Thoracic aorta (tissue), 2 donors: ENCODE data around the gene CGGBP1. TPM values are rescaled to one million over a fixed set of nuclear protein-coding genes. Genes with fewer than 3 reads are reported as not detected.

Experiments
- ATAC-seq: fragments of 150-250 bp; one replicate; pipeline ENCODE4 v1.8.0; 2017; ENCODE audit warnings: low read depth; ENCODE audit not compliant: insufficient number of reproducible peaks, low FRiP score
- DNase-seq: peaks from one replicate; pipeline ENCODE4 v3.0.0-alpha.2; 2020; ENCODE audit warnings: low spot score
- H3K27ac ChIP-seq, 2 donors: fragments of 200-600 bp; sonication (generic); 1 replicate in 1 of 2; 2 replicates in 1 of 2; pipeline ENCODE4 v1.5.1; 2016; ENCODE audit warnings: mild to moderate bottlenecking in 2 of 2, moderate library complexity in 2 of 2
- H3K27me3 ChIP-seq: fragments of 200-600 bp; sonication (generic); replicated peaks from 2 replicates; pipeline ENCODE4 v1.6.0; 2016; ENCODE audit warnings: mild to moderate bottlenecking; ENCODE audit not compliant: insufficient read depth
- H3K36me3 ChIP-seq: fragments of 200-600 bp; sonication (generic); one replicate; pipeline ENCODE4 v1.5.1; 2016
- H3K4me1 ChIP-seq, 2 donors: fragments of 200-600 bp; sonication (generic); 1 replicate in 1 of 2; 2 replicates in 1 of 2; pipeline versions ENCODE4 v1.5.1 to v1.6.0; 2016; ENCODE audit warnings: low read depth in 2 of 2, mild to moderate bottlenecking in 1 of 2; ENCODE audit not compliant: control insufficient read depth in 1 of 2
- H3K4me3 ChIP-seq: fragments of 200-600 bp; sonication (generic); 2 replicates; pipeline ENCODE4 v1.5.1; 2016; ENCODE audit warnings: mild to moderate bottlenecking
- H3K9me3 ChIP-seq: fragments of 200-600 bp; sonication (generic); 2 replicates; pipeline ENCODE4 v1.5.1; 2016
- total RNA-seq, 2 donors: library from RNA; depleted of rRNA; stranded (reverse); fragments of >200 nt; gene quantifications; one replicate each; pipeline versions ENCODE4 v1.1.0 to v1.2.3, GENCODE V29; 2016
- TF ChIP-seq, protein P1 (sequence below): fragments of 200-600 bp; sonication (generic); IDR thresholded peaks from one replicate; pipeline ENCODE4 v1.5.1; 2019; ENCODE audit warnings: antibody characterized with exemption

The CGGBP1 gene
- total RNA-seq, 2 donors from 2014 or later: 52.7 to 83.8 TPM

DNA sequence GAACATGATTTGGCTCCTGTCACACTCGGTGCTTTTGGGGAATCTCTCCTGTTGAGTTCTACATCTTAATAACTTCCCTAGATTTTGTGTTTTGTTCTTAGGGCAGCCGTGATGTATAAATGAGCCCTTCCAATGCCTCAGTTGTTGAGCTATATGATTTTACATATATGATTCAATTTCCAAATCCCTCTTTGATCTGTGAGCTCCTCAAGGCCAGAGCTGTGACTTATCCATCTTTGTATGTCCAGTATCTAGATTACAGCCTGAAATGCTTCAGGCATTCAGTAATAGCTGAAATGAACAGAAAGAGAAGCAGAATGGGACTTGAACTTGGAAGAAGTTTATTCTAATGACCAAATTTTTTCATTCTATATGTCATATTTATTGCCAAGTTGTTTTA is 26.6 kb downstream of the CGGBP1 start:
- Histone ChIP-seq H3K27ac (peak overlapping the region; percentile 65 to 79), H3K4me1 (peaks cover 9 to 21% of the 10 kb centered on the region in 2 donors), H3K36me3 (no peaks in the 10 kb centered on the region), H3K4me3 (peak overlapping the region; percentile 72), H3K27me3 (no peaks in the 10 kb centered on the region), H3K9me3 (no peaks in the 10 kb centered on the region)
- TF ChIP-seq, protein P1, sequence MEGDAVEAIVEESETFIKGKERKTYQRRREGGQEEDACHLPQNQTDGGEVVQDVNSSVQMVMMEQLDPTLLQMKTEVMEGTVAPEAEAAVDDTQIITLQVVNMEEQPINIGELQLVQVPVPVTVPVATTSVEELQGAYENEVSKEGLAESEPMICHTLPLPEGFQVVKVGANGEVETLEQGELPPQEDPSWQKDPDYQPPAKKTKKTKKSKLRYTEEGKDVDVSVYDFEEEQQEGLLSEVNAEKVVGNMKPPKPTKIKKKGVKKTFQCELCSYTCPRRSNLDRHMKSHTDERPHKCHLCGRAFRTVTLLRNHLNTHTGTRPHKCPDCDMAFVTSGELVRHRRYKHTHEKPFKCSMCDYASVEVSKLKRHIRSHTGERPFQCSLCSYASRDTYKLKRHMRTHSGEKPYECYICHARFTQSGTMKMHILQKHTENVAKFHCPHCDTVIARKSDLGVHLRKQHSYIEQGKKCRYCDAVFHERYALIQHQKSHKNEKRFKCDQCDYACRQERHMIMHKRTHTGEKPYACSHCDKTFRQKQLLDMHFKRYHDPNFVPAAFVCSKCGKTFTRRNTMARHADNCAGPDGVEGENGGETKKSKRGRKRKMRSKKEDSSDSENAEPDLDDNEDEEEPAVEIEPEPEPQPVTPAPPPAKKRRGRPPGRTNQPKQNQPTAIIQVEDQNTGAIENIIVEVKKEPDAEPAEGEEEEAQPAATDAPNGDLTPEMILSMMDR: no peak
- ATAC-seq (no peak), DNase-seq (no peak)

DNA sequence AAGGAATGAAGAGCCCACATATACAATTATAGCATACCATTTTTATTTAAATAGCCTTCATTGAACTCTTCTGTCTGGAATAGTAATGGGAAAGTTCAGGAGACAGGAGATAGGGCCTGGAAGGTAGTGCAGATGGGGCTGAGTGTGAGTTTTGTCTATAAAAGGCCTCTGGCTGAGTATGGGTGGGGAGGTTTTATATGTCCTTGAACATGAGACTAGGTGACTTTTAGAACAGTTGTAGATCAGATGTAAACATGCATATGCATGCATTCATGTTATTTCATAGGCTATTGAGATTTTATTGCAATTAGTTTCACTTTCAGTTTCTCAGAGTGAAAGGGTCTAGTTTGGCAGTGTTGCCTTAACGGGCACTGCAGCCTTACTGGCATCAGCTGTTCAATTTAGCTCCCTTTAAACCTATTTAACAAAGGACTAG is 27.1 kb downstream of the CGGBP1 start:
- DNase-seq (no peak), ATAC-seq (no peak)
- peak overlapping the region; percentile 72 for H3K4me3 ChIP-seq
- no peaks in the 10 kb centered on the region for H3K27me3 ChIP-seq
- peaks cover 9 to 21% of the 10 kb centered on the region in 2 donors for H3K4me1 ChIP-seq
- H3K36me3 ChIP-seq: no peaks in the 10 kb centered on the region
- peak overlapping the region; percentile 65 to 79 for H3K27ac ChIP-seq
- no peaks in the 10 kb centered on the region for H3K9me3 ChIP-seq
- TF ChIP-seq, protein P1: no peak

DNA sequence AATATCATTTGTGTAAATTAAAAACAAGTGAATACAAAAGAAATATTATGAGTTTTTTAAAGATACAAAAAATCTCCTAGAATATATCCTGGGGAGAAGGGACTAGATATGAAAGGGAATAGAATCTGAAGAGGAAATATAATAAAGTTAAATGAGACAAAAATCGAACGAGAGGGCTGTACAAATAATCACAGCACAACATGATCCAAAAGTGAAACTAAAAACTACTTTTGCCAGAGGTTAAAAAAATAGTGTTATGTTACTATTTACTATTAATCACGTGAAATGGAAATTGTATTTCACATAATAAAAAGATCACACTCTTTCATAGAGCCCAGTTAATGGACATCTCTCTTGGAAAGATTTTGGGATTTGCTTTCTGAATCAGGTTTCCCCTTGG is 28.6 kb downstream of the CGGBP1 start:
- no peak overlapping the region for H3K27ac ChIP-seq
- H3K4me3 ChIP-seq: peak overlapping the region; percentile 54
- peaks cover 9 to 21% of the 10 kb centered on the region in 2 donors for H3K4me1 ChIP-seq
- ATAC-seq (no peak), DNase-seq (no peak)
- no peaks in the 10 kb centered on the region for H3K36me3 ChIP-seq
- H3K9me3 ChIP-seq: no peaks in the 10 kb centered on the region
- H3K27me3 ChIP-seq: no peaks in the 10 kb centered on the region
- TF ChIP-seq, protein P1: no peak

DNA sequence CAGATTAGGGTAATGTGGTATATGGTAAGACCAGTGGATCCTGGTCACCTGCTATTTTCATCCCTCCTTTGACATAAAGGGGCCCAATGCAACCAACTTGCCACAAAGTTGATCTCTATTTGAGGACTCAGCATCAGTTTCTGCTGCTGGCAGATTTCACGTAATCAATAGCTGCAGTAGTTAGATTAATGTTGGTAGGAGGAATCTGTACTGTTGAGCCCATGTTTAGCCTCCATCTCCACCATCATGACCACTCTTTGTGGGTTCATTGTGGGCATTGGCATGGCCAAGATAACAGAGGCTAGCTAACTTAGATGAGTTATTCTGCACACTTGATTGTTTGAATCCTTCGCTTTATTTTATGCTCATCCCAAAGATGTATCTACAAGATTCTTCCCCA is 29.9 kb downstream of the CGGBP1 start:
- no peak for DNase-seq
- peaks cover 9 to 15% of the 10 kb centered on the region in 2 donors for H3K4me1 ChIP-seq
- no peak overlapping the region for H3K27ac ChIP-seq
- H3K9me3 ChIP-seq: no peaks in the 10 kb centered on the region
- no peaks in the 10 kb centered on the region for H3K27me3 ChIP-seq
- TF ChIP-seq, protein P1: no peak
- no peaks in the 10 kb centered on the region for H3K36me3 ChIP-seq
- ATAC-seq: no peak
- H3K4me3 ChIP-seq: no peak overlapping the region

DNA sequence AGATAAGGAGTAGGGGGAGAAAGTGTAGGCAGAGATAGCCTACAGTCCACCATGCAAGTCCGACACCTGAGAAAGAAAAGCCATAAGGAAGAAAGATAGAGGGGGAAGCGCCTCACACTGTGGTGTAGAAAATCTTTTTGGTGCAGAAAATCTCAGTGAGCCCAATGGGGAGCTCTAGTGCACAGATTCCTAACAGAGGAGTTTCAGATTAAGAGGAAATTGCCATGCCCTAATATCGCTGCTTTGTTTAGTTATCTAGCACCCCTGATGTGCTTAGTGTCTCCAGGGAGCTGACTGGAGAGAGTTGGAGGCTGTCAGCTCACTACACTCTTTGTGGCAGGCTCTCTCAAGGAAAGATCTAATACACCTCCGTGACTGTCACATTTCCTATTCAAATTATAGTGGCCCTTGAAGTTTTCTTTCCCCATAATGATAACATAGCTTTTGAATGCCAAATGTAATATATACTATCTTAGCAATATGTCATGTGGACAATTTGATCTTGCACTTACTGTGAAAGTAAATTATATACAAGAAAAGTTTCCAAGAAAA is 33.7 kb downstream of the CGGBP1 start:
- TF ChIP-seq, protein P1: no peak
- ATAC-seq (no peak), DNase-seq (no peak)
- H3K27ac ChIP-seq: no peak overlapping the region
- peaks cover 0 to under 1% of the 10 kb centered on the region in 2 donors for H3K4me1 ChIP-seq
- no peaks in the 10 kb centered on the region for H3K9me3 ChIP-seq
- no peaks in the 10 kb centered on the region for H3K27me3 ChIP-seq
- H3K36me3 ChIP-seq: no peaks in the 10 kb centered on the region
- H3K4me3 ChIP-seq: no peak overlapping the region
